Right lobe of liver (tissue), 6 donors: Measurements from ENCODE around the gene PAF1. TPM values are rescaled to one million over a fixed set of nuclear protein-coding genes. Genes with fewer than 3 reads are reported as not detected.

Experiments used
- ATAC-seq, 4 donors: fragments of 200-7000 bp; cut with Tn5 transposase; one replicate each; pipeline ENCODE4 v1.9.1; 2020; ENCODE audit warnings: mild to moderate bottlenecking in 4 of 4, moderate library complexity in 4 of 4
- DNase-seq, 3 donors: peaks; one replicate each; pipeline ENCODE4 v3.0.0-alpha.2; 2020
- H3K27ac ChIP-seq, 3 donors: fragments of 200-600 bp; one replicate each; pipeline ENCODE4 v1.8.0; 2022
- H3K27me3 ChIP-seq, 2 donors: fragments of 200-600 bp; one replicate each; pipeline ENCODE4 v1.8.0; 2022
- H3K36me3 ChIP-seq, 4 donors: fragments of 200-600 bp; sonication (generic) in 1 of 4; one replicate each; pipeline versions ENCODE4 v1.5.1 to v1.8.0; 2017 to 2022; ENCODE audit warnings: control low read depth in 1 of 4
- H3K4me1 ChIP-seq, 4 donors: fragments of 200-600 bp; sonication (generic) in 1 of 4; one replicate each; pipeline versions ENCODE4 v1.5.1 to v1.8.0; 2017 to 2022; ENCODE audit warnings: control low read depth in 1 of 4
- H3K4me3 ChIP-seq, 3 donors: fragments of 200-600 bp; one replicate each; pipeline ENCODE4 v1.8.0; 2022
- H3K9me3 ChIP-seq, 4 donors: fragments of 200-600 bp; sonication (generic) in 1 of 4; one replicate each; pipeline versions ENCODE4 v1.5.1 to v1.8.0; 2017 to 2022; ENCODE audit warnings: control low read depth in 1 of 4
- CTCF ChIP-seq, 4 donors: fragments of 200-600 bp in 3 of 4; fragments of 450-650 bp in 1 of 4; IDR thresholded peaks; one replicate each; pipeline versions ENCODE4 v1.5.1 to v1.8.0; 2016 to 2022; ENCODE audit warnings: antibody characterized with exemption in 4 of 4, mild to moderate bottlenecking in 2 of 4
- POLR2A ChIP-seq: fragments of 450-650 bp; IDR thresholded peaks from one replicate; pipeline ENCODE4 v1.6.1; 2017; ENCODE audit warnings: antibody characterized with exemption, mild to moderate bottlenecking
- WGBS: methylation state at CpG from one replicate; pipeline ENCODE4 v1.1.6; 2018; ENCODE audit warnings: low coverage, low lambda C conversion rate; ENCODE audit not compliant: insufficient coverage; ENCODE audit errors: missing lambda C conversion rate; 5-methylcytosine and 5-hydroxymethylcytosine counted together
- intact Hi-C, 2 donors: fragments of 100-400 bp; cut with DNase I; formaldehyde crosslinking; loops; one replicate each; pipeline versions ENCODE4 v1.11.2 to v1.14.1; 2022
- total RNA-seq, 6 experiments: library from RNA; depleted of rRNA in 2 of 6; stranded (reverse); fragments of >200 nt in 2 of 6; fragmentation: NEBNext Ultra II Directional in 3 of 6; extraction: Animal tissue kit (Norgen Biotek cat#: 25700) in 3 of 6; gene quantifications; one replicate each; pipeline versions ENCODE4 v1.1.0 to v1.2.4, GENCODE V29; 2016 to 2023
- donor health status: DM: no; HTN: yes; CAD: no.
- donor health status: DM: no; HTN: no; CAD: no.
- donor health status: DM: no; HTN: no; CAD: no.
- donor health status: DM: no; HTN: yes; CAD: no.
- donor health status: DM: no; HTN: yes; CAD: no.

The PAF1 gene
- total RNA-seq, 6 experiments from 2014 or later, result 18.6 to 34.9 (median 24.8) TPM

GRCh38 chr19:39386557-39386956, 4.3 kb downstream of the PAF1 start:
- no peak for TF ChIP-seq POLR2A

GRCh38 chr19:39385629-39386411, 5.1 kb downstream of the PAF1 start:
- H3K36me3 ChIP-seq, result peaks cover 0 to 53% (median 18%) of the 10 kb centered on the region in 4 donors
- peaks cover 0 to 8% (median 4%) of the 10 kb centered on the region in 4 donors for H3K4me1 ChIP-seq
- TF ChIP-seq POLR2A (no peak), CTCF (IDR thresholded peaks at IDR 0.05) (no peak)
- no peak for DNase-seq
- no peaks in the 10 kb centered on the region for H3K27me3 ChIP-seq
- ATAC-seq, result no peak
- no peak overlapping the region for H3K4me3 ChIP-seq
- no peaks in the 10 kb centered on the region for H3K9me3 ChIP-seq
- no peak overlapping the region for H3K27ac ChIP-seq
- 70% methylated on average over 12 of the region's 20 CpGs for WGBS
- intact Hi-C loops, result no loop called here

More at GRCh38 chr19:39386557-39386956, 4.3 kb downstream of the PAF1 start:
- Histone ChIP-seq H3K9me3 (no peaks in the 10 kb centered on the region), H3K4me3 (no peak overlapping the region), H3K36me3 (peaks cover 0 to 46% (median 13%) of the 10 kb centered on the region in 4 donors), H3K27ac (no peak overlapping the region), H3K4me1 (peaks cover 0 to 9% (median 4%) of the 10 kb centered on the region in 4 donors), H3K27me3 (no peaks in the 10 kb centered on the region)
- DNase-seq (no peak), ATAC-seq (no peak)
- intact Hi-C loops, result no loop called here
- 87% methylated on average over 7 of the region's 7 CpGs for WGBS

- DNase-seq (no peak), ATAC-seq (peak in 1 of 4 donors; percentile 6)
- Histone ChIP-seq H3K27me3 (no peaks in the 10 kb centered on the region), H3K36me3 (peaks cover 0 to 61% (median 23%) of the 10 kb centered on the region in 4 donors), H3K4me3 (no peak overlapping the region), H3K9me3 (no peaks in the 10 kb centered on the region), H3K27ac (no peak overlapping the region), H3K4me1 (peaks cover 0 to 5% (median 1%) of the 10 kb centered on the region in 4 donors)
- intact Hi-C loops, result no loop called here
- 80% methylated on average over 7 of the region's 9 CpGs for WGBS
- TF ChIP-seq POLR2A (no peak), CTCF (IDR thresholded peaks at IDR 0.05) (no peak)
Measured at GRCh38 chr19:39384839-39385568, 5.9 kb downstream of the PAF1 start.

- Histone ChIP-seq H3K4me3 (no peak overlapping the region), H3K27me3 (no peaks in the 10 kb centered on the region), H3K4me1 (peaks cover 0 to 11% (median 6%) of the 10 kb centered on the region in 4 donors), H3K27ac (no peak overlapping the region), H3K9me3 (no peaks in the 10 kb centered on the region), H3K36me3 (peaks cover 0 to 63% (median 25%) of the 10 kb centered on the region in 4 donors)
- no peak for DNase-seq
- intact Hi-C loops, result no loop called here
- TF ChIP-seq POLR2A (no peak), CTCF (IDR thresholded peaks at IDR 0.05) (no peak)
- no peak for ATAC-seq
- WGBS, result 88% methylated on average over 14 of the region's 18 CpGs
Measured at GRCh38 chr19:39382991-39383828, 7.7 kb downstream of the PAF1 start.
